Activated CD8-positive, alpha-beta memory T cell treated with anti-CD3 and anti-CD28 coated beads, Interleukin-2, amount 50 U/mL, for 4 hours (primary cell): Measurements from ENCODE around the gene SH2D5.
"Not testable (repeated sequence)": the region's sequence is repeated elsewhere in the genome, so short reads cannot be mapped to it uniquely, and the experiment has no call there.

Experiments
- DNase-seq: peaks from one replicate; pipeline ENCODE4 v3.0.0-alpha.2; 2020

Gene SH2D5

GRCh38 chr1:20689645-20690056, 42.9 kb downstream of the SH2D5 start:
- no peak for DNase-seq

GRCh38 chr1:20686883-20687725, 45.4 kb downstream of the SH2D5 start:
- no peak for DNase-seq

DNA sequence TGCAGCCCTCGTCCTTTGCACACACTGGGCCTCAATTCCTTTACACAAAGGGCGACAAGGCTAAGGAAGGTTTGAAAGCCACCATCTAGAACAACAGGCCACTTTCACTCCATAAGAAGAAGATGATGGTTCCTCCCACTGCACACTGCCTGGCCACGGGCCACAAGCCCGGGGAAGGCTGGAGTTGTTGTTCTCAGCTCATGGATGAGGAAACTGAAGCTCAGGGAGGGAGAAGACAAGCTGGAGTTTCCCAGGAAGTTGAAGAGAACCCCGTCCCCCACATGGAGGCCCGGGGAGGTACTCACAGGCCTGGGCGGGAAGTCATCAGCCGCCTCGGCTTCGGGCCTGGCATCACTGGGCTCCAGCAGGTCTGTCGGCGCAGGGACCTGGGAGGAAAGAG, 46.8 kb downstream of the SH2D5 start:
- no peak for DNase-seq

GRCh38 chr1:20685099-20685662, 47.3 kb downstream of the SH2D5 start:
- no peak for DNase-seq

GRCh38 chr1:20684651-20685050, 47.9 kb downstream of the SH2D5 start:
- no peak for DNase-seq

GRCh38 chr1:20684050-20684620, 48.4 kb downstream of the SH2D5 start:
- no peak for DNase-seq

DNA sequence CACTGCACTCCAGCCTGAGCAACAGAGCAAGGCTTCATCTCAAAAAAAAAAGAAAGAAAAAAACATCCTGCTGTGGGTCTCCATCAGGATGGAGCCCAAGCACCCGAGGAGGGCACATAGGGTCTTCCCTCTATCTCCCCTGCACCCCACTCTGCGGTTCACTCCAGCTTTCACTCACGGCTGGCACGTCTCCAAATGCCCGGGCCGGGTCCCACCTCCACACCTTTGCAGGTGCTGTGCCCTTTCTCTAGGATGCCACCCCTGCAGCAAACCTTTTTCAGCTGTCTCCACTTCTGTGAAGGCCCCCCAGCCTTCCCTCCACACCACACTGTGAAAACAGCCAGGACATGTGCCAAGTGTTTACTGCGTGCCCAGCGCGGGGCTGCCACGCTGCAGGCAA, 48.9 kb downstream of the SH2D5 start:
- DNase-seq: no peak

- no peak for DNase-seq
These were observed 49.8 kb downstream of the SH2D5 start for GRCh38 chr1:20682571-20683236.

DNA sequence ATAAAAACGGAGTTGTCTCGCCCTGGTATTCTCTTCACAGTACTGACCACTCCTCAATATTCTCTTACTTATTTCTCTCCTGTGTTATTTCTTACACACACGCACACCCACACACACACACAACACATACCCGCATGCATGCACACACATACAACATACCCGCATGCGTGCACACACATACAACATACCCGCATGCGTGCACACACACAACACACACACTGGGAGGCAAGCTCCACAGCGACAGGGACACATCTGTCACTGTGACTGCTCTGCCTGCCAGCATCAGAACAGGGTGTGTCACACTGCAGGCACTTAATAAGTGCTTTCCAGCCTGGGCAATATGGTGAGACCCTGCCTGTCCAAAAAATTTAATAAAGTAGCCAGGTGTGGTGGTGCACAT, 50.5 kb downstream of the SH2D5 start:
- DNase-seq: no peak

- DNase-seq: no peak
These were observed 52.2 kb downstream of the SH2D5 start for GRCh38 chr1:20680269-20680668.

DNA sequence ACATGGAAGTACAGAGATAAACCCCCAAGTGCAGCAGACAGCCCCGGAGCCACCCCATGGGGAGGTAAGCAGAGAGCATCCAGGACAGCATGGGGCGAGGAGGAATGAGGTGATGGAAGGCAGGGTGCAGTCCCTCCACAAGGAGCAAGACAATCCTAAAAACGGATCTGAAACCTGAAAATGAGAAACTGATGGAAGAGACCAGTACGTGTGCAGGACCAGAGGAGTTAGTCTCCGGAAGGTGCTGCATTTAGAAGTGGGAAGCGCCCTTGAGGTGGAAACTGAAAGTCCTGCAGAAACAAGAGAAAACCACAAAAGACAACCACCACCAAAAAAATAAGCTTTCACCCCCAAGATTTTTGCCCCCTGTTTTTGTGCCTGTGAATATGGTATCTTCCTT, 53.9 kb downstream of the SH2D5 start:
- no peak for DNase-seq

DNA sequence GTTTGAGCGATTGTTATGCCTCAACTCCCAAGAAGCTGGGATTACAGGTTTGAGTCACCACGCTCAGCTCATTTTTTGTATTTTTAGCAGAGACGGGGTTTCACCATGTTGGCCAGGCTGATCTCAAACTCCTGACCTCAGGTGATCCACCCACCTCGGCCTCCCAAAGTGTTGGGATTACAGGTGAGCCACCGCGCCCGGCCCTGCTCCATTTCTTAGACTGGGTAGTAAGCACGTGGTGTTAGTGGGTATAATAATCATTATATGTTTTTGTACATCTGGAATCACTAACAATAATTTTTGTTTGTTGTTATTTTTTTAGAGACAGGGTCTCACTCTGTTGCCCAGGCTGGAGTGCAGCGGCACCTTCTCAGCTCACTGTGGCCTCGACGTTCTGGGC, 58.9 kb downstream of the SH2D5 start:
- DNase-seq: not testable (repeated sequence)

- no peak for DNase-seq
These were observed 60.3 kb downstream of the SH2D5 start for GRCh38 chr1:20672265-20672632.

DNA sequence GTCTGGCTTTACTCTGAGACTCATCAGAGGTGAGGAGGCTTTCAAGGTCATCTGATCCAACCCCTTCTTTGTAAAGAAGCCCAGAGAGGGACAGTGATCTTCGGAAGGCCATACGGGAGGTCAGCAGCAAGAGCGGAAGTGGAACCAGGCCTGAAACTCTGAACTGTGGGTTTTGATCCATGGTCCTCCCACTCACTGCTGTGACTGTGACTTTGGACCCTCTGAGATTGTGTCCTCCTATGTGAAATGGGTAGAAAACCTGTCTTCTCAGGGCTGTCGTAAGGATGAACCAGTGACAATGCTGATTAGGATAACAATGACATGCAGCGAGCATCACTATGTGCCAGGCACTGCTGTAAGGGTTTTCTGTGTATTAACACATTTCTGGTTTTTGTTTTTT, 61.6 kb downstream of the SH2D5 start:
- DNase-seq: no peak
